GM12892 (cell line): ENCODE measurements around the gene SEMA3C.

Source experiments
- DNase-seq: peaks from one replicate; pipeline ENCODE4 v3.0.0; 2011; ENCODE audit not compliant: insufficient read length
- FAIRE-seq: peaks from 2 replicates; lab custom pipeline; 2011; peaks lifted over from hg19 to GRCh38; lab: Jason Lieb, UNC
- POLR2A ChIP-seq: IDR thresholded peaks from 2 replicates; pipeline ENCODE4 v1.6.1; 2011; ENCODE audit warnings: low read depth, low read length, control low read depth
- POLR2AphosphoS5 ChIP-seq: IDR thresholded peaks from 2 replicates; pipeline ENCODE4 v1.6.1; 2011; ENCODE audit warnings: low read depth, low read length, control low read depth
- TAF1 ChIP-seq: IDR thresholded peaks from 2 replicates; pipeline ENCODE4 v1.6.1; 2011; ENCODE audit warnings: low read depth, mild to moderate bottlenecking, control low read depth, low read length, borderline replicate concordance

SEMA3C gene

GRCh38 chr7:80900583-80901576 lies 18.0 kb downstream of the SEMA3C start:
- no peak for FAIRE-seq
- TF ChIP-seq POLR2A (no peak), TAF1 (no peak), POLR2AphosphoS5 (no peak)
- no peak for DNase-seq

DNA sequence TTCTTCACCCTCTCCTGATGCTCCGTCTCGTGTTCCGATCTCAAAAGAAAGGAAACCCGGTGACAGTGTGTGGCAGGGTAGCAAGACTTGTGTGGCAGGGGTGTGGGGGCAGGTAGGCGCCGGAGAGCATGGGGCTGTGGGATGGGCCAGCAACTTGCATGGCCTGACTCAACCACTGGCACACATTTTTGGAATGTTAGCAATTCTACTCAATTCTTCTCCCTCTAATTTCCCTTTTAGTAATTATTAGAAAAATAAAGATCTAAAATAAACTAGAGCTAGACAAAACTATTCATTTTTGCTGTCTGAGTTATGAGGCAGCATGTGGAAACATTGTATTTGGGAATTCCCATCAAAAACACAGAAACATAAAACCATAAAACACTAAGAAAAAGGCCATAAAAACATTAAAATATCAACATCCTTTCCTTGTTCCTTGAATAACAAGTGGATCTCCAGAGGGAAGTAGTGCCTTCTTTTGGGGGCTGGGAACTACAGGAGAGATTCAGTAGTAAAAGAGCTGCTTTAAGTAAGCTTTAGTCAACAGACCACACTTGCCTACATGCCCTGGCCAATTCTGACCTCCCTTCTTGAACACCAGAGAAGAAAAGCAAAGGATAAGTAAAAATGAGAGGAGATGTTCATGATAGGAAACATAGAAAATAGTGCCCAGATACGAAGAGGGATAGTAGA lies 21.8 kb downstream of the SEMA3C start:
- FAIRE-seq (no peak), DNase-seq (no peak)
- TF ChIP-seq POLR2A (no peak), TAF1 (no peak), POLR2AphosphoS5 (no peak)

DNA sequence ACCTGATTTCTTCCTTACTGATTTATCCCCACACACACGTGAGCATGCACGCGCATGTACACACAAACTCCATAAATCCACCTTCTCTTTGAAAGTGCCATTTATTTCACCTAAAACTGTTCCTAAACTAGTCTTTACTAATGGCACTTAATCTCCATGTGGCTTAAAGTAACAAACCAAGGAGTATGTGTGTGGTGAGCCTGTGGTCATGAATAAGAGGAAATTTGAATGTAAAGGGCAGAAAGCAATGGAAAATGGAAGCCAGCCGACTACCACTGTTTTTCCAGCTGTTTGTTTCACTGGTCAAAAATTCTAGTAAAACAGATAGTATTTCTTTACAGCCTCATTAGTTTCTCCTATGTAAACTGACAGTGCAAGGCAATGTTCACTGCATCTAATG lies 23.8 kb downstream of the SEMA3C start:
- DNase-seq: no peak
- FAIRE-seq: no peak
- TF ChIP-seq POLR2AphosphoS5 (no peak), TAF1 (no peak), POLR2A (no peak)

- TF ChIP-seq TAF1: no peak
- no peak for TF ChIP-seq POLR2AphosphoS5
- TF ChIP-seq POLR2A: no peak
- FAIRE-seq (no peak), DNase-seq (no peak)
Observed at GRCh38 chr7:80891259-80891544, 27.6 kb downstream of the SEMA3C start.

- TF ChIP-seq TAF1 (no peak), POLR2AphosphoS5 (no peak), POLR2A (no peak)
- no peak for FAIRE-seq
- DNase-seq: no peak
Observed at GRCh38 chr7:80890426-80891258, 28.2 kb downstream of the SEMA3C start.

DNA sequence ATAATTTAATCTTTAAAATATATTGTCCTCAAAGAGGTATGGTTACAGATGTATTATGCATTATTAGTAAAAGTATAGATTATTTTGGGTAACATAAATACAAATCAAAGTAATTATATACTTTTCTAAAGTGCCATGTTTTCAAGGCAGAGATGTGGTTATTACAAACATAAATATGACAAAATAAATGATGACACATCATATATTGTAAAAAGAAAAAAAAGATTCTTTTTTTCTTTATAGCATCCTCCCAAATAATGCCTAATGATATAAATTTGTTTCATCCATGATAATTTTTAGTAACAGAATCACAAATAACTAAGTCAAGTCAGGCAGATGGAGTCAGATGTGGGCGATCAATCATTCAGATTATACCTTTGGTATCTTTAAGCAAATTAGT lies 29.3 kb downstream of the SEMA3C start:
- TF ChIP-seq TAF1 (no peak), POLR2AphosphoS5 (no peak), POLR2A (no peak)
- FAIRE-seq (no peak), DNase-seq (no peak)

DNA sequence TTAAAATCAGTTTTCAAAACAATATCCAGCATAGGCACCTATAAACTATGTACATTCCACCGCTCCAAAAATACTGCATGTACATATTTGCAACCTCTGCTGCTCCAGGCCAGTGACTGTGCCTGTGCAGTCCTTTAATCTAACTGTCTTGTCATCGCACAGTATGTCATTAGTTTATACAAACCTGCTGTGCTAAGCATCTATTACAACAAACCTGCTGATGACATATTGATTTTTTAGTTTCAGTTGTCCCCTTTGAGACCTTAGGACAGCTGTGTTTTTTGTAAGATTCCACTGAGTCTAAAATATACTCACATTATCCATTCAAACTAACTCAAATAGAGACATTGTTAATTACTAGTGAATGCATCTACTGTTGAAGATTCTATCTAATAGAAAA lies 33.1 kb downstream of the SEMA3C start:
- DNase-seq: no peak
- FAIRE-seq: no peak
- no peak for TF ChIP-seq POLR2AphosphoS5

DNA sequence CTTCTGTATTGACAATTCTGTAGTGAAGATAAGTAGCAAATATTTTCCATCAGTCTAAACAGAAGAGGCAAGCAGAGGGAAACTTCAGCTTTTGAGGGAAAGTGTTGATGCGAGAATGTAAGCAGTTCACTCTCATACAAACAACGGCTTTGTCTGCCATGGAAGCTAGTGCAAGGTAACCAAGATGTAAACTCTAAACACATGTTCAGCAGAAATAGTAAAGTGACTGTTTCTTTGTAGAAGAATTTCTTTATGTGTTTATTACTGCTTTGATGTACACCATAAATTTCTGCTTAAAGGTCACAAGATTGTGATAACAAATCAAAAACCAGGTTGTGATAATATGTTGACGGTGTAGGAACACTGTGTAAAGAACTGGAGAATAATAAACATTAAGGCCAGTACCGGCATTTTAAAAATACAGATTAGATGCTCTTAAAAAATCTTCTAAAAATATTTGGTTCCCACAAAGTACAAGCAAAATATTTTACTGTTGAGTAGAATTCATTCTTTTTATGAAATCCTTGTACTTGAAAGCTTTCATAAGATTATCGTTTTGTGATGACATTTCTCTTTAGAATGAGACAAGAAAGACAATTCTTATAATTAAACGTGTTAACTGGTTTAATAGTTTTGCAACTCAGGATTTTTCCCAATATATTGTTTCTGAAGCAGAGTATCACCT lies 34.2 kb downstream of the SEMA3C start:
- no peak for DNase-seq
- TF ChIP-seq POLR2A (no peak), TAF1 (no peak), POLR2AphosphoS5 (no peak)
- no peak for FAIRE-seq

GRCh38 chr7:80883154-80884025 lies 35.5 kb downstream of the SEMA3C start:
- no peak for DNase-seq
- FAIRE-seq: no peak
- TF ChIP-seq POLR2A: no peak
- no peak for TF ChIP-seq POLR2AphosphoS5
- TF ChIP-seq TAF1: no peak

GRCh38 chr7:80882213-80882801 lies 36.5 kb downstream of the SEMA3C start:
- TF ChIP-seq POLR2AphosphoS5 (no peak), TAF1 (no peak), POLR2A (no peak)
- no peak for DNase-seq
- no peak for FAIRE-seq
